Activated CD4-positive, alpha-beta T cell treated with anti-CD3 and anti-CD28 coated beads, Interleukin-2, amount 10 ng/mL, durations not matched to agents 7 days and 5 days (primary cell): ENCODE results near the gene NDST1. TPM values are rescaled to one million over a fixed set of nuclear protein-coding genes. Genes with fewer than 3 reads are reported as not detected.

Experiments used
- CTCF ChIA-PET: fragments of 350-600 bp; sonication (Branson Sonifier 250); formaldehyde crosslinking; loops from one replicate; lab custom pipeline; 2021; ENCODE audit warnings: antibody characterized with exemption; lab: Charles Lee
- POLR2A ChIA-PET: fragments of 350-600 bp; sonication (Branson Sonifier 250); formaldehyde crosslinking; loops from one replicate; lab custom pipeline; 2021; ENCODE audit warnings: antibody characterized with exemption; lab: Charles Lee
- DNase-seq: peaks from one replicate; pipeline ENCODE4 v3.0.0-alpha.2; 2020
- H3K27ac Mint-ChIP-seq: one replicate; pipeline ENCODE4 v1.8.0; 2021; ENCODE audit warnings: mild to moderate bottlenecking, moderate library complexity, mixed read lengths
- H3K27me3 Mint-ChIP-seq: one replicate; pipeline ENCODE4 v1.8.0; 2021; ENCODE audit warnings: mixed read lengths
- H3K36me3 Mint-ChIP-seq: one replicate; pipeline ENCODE4 v1.8.0; 2021; ENCODE audit warnings: low read depth, mixed read lengths
- H3K4me1 Mint-ChIP-seq: one replicate; pipeline ENCODE4 v1.8.0; 2021; ENCODE audit warnings: mixed read lengths
- H3K4me3 Mint-ChIP-seq: one replicate; pipeline ENCODE4 v1.8.0; 2021; ENCODE audit warnings: mild to moderate bottlenecking, moderate library complexity, mixed read lengths
- H3K9me3 Mint-ChIP-seq: one replicate; pipeline ENCODE4 v1.8.0; 2021; ENCODE audit warnings: mixed read lengths
- total RNA-seq, 2 experiments: library from RNA; stranded (reverse); gene quantifications; one replicate each; pipeline ENCODE4 v1.2.3, GENCODE V29; 2021

Gene NDST1
- total RNA-seq, 2 experiments from 2014 or later: 0.50 to 0.71 TPM

DNA sequence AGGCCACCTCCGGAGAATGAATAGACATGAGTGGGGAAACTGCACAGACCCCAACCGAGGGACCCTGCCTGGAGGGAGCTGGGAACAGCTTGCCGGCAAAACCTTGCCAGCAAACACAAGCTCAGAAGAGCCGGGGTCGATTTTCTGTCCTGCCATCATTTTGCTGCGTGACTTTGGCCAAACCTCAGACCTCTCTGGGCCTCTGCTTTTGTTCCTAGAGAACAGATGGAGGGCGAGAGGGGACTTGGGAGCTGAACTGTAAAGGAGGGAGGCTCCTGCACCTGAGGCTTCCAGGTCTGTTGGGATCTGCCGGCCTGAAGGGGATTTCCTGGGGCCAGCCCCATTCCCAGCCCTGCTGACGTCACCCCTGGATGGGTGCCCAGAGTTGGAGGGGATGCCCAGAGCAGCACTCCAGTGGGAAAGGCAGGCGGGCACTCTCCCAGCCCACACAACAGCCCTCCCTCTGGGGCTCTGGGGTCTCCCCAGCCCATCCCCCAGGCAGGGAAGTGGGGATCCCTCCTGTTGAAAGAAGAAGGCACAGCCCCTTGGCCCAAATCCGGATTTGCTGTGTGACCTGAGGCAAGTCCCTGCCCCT is 92.1 kb downstream of the NDST1 start:
- Mint-ChIP-seq H3K27me3 (no peaks in the 10 kb centered on the region), H3K4me1 (no peaks in the 10 kb centered on the region), H3K27ac (no peak overlapping the region), H3K4me3 (no peak overlapping the region), H3K36me3 (no peaks in the 10 kb centered on the region), H3K9me3 (no peaks in the 10 kb centered on the region)
- ChIA-PET POLR2A (no interaction called here), CTCF (no interaction called here)
- no peak for DNase-seq

DNA sequence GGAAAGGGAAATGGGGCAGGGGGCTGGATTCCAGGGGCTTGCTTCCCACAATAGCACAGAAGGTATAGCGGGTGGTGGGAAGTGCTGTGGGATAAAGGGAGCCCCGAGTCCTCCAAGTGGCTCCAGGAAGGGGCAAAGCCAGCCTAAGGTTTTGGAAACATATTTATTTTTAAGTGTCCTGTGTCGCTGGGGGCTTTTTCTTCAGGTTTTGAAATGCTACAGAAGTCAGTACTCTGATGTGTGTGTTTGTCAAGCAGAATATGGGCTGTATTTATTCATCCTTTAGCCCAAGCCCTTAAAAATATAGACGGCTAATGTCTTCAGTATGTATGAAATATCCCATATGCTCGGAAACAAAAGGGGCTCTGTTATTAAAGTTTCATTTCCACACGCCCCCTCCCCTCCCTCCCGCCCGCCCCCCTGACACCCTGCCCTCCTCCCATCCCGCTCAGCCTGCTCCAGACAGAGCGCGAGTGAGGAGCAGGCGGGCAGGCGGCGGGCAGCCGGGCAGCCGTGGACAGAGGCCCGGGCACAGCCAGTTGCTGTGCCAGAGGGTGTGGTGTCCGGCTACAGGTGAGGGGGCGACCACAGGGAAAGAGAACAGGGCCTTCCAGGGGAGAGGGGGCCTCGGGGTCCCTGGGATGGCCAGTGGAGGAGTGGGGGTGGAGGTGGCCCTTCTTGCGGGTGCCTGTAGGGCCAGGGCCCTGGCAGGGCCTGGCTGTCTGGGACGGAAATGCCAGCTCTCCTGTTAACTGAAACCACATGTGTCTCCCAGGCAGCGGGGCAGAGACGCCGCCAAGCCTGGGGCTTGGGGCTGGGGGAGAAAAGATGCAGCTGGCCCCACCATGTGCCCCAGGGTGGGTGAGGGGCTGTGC is 92.9 kb downstream of the NDST1 start:
- no peak overlapping the region for H3K4me3 Mint-ChIP-seq
- DNase-seq: no peak
- CTCF ChIA-PET: interaction anchor here (1.1 kb wide), 1 partner anchor 11 kb away, joined by 3 read pairs; no protein-coding TSS in a partner anchor
- H3K27ac Mint-ChIP-seq: no peak overlapping the region
- POLR2A ChIA-PET: no interaction called here
- no peaks in the 10 kb centered on the region for H3K27me3 Mint-ChIP-seq
- H3K36me3 Mint-ChIP-seq: no peaks in the 10 kb centered on the region
- no peaks in the 10 kb centered on the region for H3K4me1 Mint-ChIP-seq
- H3K9me3 Mint-ChIP-seq: no peaks in the 10 kb centered on the region

DNA sequence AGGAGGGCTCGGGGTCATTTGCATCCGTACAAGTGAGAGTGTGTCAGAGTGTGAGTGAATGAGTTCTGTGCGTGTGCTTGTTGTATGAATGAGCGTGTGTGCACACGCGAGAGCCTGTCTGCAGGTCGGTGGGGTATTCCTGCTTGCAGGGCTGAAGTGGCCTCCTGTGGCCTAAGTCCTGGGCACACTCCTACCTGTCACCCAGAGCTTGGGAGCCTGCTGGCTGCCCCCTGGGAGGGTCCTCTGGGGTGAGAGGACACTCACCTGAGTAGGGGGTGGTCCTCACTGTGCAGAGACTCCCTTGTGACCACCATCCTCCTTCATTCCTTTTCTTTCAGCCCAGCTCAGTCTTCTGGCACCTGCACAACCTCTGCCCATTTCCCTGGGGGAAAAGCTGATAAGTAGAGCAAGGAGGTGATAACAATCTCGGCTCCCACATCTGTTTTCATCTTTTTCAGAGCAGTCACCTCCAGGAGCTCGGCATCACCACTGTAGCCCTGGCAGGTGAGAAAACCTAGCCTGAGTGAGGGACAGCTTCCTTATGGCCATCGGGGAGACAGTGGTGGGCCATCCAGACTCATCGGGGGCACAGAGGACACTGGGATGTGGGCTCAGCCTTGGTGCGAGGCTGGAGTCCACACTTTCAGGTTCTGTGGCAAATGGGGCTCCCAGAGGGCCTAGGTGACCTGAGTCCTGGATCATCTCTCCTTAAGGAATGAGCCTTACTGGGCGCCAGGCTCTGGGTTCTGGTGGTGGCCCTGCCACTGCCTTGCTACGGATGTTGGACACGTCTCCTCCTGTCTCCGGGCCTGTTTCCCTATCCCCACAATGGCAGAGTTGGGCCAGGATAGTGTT is 93.8 kb downstream of the NDST1 start:
- Mint-ChIP-seq H3K27me3 (no peaks in the 10 kb centered on the region), H3K27ac (no peak overlapping the region), H3K4me3 (no peak overlapping the region), H3K36me3 (no peaks in the 10 kb centered on the region), H3K4me1 (no peaks in the 10 kb centered on the region), H3K9me3 (no peaks in the 10 kb centered on the region)
- ChIA-PET CTCF (interaction anchor here (1.1 kb wide), 1 partner anchor 10 kb away, joined by 3 read pairs; no protein-coding TSS in a partner anchor), POLR2A (no interaction called here)
- DNase-seq: no peak

DNA sequence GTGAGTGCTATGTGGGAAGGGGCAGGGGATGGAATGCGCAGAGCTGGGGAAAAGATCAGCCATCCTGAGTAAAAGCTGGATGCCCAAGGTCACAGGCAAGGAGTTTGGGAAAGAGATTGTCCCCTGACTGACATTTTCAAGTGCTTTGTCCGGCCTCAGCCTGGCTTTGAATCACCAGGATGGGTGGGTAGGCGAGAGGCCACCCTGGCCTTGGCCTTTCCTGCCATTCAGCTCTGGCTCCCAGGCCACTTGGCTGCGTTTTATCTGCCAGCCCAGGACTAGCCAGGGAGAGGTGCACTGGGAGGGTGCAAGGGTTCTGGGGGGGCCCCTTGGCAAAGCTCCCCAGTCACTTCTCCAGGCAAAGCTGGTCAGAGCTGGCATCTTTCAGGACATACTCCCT is 95.1 kb downstream of the NDST1 start:
- ChIA-PET CTCF (interaction anchor here (0.6 kb wide), 2 partner anchors 275 to 649 kb away, joined by 4 to 5 read pairs; no protein-coding TSS in a partner anchor), POLR2A (no interaction called here)
- no peaks in the 10 kb centered on the region for H3K9me3 Mint-ChIP-seq

DNA sequence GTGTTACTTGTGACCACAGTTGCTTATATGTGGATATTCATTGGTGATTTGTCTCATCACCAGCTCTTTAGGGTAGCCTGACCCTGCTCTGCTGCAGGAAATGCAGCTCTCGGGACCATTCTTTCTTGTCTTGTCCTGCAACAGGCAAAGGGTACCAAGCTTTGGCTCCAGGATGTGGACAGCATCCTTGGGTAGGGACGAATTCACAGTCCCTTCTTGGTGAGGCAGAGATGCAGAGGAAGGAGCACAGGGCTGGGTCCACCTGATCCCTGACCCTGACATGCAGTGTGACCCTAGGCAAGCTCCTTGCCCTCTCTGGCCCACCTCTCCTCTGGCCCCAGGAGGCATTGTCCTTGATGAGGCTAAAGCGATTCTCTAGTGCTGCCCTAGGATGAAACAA is 95.6 kb downstream of the NDST1 start:
- ChIA-PET CTCF (interaction anchor here (0.6 kb wide), 2 partner anchors 274 to 649 kb away, joined by 4 to 5 read pairs; no protein-coding TSS in a partner anchor), POLR2A (no interaction called here)
- Mint-ChIP-seq H3K4me1 (no peaks in the 10 kb centered on the region), H3K36me3 (no peaks in the 10 kb centered on the region), H3K27me3 (no peaks in the 10 kb centered on the region), H3K4me3 (no peak overlapping the region), H3K27ac (no peak overlapping the region), H3K9me3 (no peaks in the 10 kb centered on the region)
- no peak for DNase-seq

More for the DNA sequence above, 95.1 kb downstream of the NDST1 start:
- DNase-seq: no peak
- H3K27me3 Mint-ChIP-seq: no peaks in the 10 kb centered on the region
- H3K36me3 Mint-ChIP-seq: no peaks in the 10 kb centered on the region
- H3K4me1 Mint-ChIP-seq: no peaks in the 10 kb centered on the region
- H3K27ac Mint-ChIP-seq: no peak overlapping the region
- H3K4me3 Mint-ChIP-seq: no peak overlapping the region

DNA sequence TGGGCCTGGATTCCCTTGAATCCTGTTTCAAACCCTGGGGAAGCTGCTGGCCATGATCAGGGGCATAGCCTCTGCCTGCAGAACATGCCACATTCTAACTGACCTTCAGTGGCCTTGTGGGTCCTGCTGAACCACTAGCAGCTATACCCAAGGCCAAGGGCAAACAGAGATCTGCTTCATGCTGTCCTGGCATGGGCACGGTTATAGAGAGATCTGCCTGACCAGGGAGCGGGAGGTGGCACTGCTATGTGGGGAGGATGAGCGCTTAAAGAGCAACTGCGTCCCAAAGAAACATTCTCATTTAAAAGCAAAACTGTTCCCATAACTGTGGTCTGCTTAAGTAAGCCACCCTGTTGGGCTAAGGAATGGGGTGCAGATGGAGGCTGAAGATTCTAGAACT is 96.1 kb downstream of the NDST1 start:
- no peaks in the 10 kb centered on the region for H3K36me3 Mint-ChIP-seq
- H3K4me1 Mint-ChIP-seq: no peaks in the 10 kb centered on the region
- ChIA-PET POLR2A (no interaction called here), CTCF (no interaction called here)
- H3K27me3 Mint-ChIP-seq: no peaks in the 10 kb centered on the region
- no peak overlapping the region for H3K4me3 Mint-ChIP-seq
- no peaks in the 10 kb centered on the region for H3K9me3 Mint-ChIP-seq
- DNase-seq: no peak
- no peak overlapping the region for H3K27ac Mint-ChIP-seq

DNA sequence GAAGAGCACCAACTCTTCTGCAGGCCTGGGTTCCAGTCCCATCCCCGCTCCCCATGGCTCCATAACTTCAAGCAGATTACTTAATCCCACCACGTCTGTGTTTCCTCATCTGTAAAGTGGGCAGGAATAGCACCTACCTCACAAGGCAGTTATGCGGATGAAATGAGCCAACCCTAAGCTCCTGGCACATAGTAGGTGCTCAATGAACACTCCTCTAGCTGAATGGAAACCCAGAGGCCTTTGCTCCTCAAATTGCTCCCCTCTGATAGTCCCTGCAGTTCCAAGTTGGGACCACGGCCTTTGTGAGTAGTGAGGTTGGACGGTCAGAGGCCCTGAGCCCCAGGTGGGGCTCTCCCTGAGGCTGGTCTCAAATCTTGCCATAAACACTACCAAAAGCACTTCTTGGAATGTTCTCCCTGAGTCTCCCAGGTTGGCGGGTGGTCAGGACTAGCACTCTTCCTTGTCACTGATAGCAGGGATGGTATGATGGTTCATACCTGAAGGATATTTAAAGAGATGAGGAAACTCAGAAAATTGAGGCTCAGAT is 97.0 kb downstream of the NDST1 start:
- no peaks in the 10 kb centered on the region for H3K36me3 Mint-ChIP-seq
- H3K27ac Mint-ChIP-seq: no peak overlapping the region

DNA sequence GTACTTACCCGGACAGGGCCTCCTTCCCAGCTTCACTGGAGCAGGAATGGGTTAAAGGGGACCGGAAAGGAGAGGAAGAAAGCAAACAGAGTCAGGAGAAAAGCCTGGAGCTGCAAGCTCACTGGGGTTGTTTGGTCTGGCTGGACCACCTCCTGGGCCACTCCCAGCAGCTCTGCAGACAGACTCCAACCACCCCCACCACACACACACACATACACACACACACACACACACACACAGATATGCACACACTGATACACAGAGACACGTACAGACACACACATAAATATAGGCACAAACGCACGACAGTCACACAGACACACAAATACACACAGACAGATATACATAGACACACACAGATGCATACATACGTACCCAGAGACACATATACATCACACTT is 97.6 kb downstream of the NDST1 start:
- Mint-ChIP-seq H3K36me3 (no peaks in the 10 kb centered on the region), H3K27ac (no peak overlapping the region), H3K4me3 (no peak overlapping the region), H3K4me1 (no peaks in the 10 kb centered on the region), H3K9me3 (no peaks in the 10 kb centered on the region), H3K27me3 (no peaks in the 10 kb centered on the region)
- ChIA-PET POLR2A (no interaction called here), CTCF (interaction anchor here (0.6 to 1.0 kb wide), 2 partner anchors 52 to 69 kb away, joined by 3 read pairs; no protein-coding TSS in a partner anchor)
- no peak for DNase-seq

More for the DNA sequence above, 97.0 kb downstream of the NDST1 start:
- ChIA-PET POLR2A (no interaction called here), CTCF (interaction anchor here (0.6 to 1.0 kb wide), 2 partner anchors 52 to 68 kb away, joined by 3 read pairs; no protein-coding TSS in a partner anchor)
- H3K27me3 Mint-ChIP-seq: no peaks in the 10 kb centered on the region
- H3K4me1 Mint-ChIP-seq: no peaks in the 10 kb centered on the region
- no peak overlapping the region for H3K4me3 Mint-ChIP-seq
- no peaks in the 10 kb centered on the region for H3K9me3 Mint-ChIP-seq
- DNase-seq: no peak

DNA sequence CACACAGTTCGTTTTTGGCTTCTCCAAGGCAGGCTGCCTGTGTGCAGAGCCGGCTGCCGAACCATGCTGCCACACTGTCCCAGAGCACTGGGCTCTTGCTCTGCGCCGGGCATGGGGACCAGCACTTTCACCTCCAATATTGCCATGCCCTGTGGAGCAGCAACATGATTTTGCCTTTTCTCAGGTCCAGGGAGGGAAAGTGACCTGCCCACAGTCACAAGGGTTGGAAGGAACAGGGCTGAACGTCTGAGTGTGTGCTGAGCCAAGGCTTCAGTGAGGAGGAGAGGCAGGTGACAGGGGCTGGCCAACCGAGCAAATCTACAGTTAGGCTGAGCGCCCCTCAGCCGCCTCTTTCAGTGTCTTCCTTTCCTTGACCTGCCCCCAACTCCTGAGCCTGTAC is 98.5 kb downstream of the NDST1 start:
- CTCF ChIA-PET: no interaction called here
- Mint-ChIP-seq H3K4me3 (no peak overlapping the region), H3K36me3 (no peaks in the 10 kb centered on the region), H3K4me1 (no peaks in the 10 kb centered on the region), H3K27ac (no peak overlapping the region), H3K27me3 (no peaks in the 10 kb centered on the region), H3K9me3 (no peaks in the 10 kb centered on the region)
- POLR2A ChIA-PET: no interaction called here
- no peak for DNase-seq

DNA sequence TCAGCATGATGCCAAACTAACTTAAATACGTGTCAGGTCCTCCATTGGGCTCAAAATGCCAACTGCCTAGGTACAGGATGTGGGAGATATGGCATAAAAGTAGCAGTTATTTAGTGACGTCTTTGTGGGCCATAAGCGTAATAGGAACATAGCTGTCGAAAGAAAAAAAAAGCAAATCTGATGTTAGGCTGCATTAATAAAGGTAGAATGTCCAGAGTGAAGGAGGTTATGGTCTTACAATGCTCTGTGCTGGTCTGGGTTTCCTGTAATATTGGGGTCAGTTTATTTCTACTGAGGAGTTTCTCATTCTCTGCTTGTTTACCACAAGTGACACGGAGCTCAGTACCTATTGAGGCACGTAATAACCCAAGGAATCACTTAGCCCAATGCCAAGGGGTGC is 99.2 kb downstream of the NDST1 start:
- Mint-ChIP-seq H3K27ac (no peak overlapping the region), H3K4me1 (no peaks in the 10 kb centered on the region), H3K27me3 (no peaks in the 10 kb centered on the region), H3K36me3 (no peaks in the 10 kb centered on the region), H3K4me3 (no peak overlapping the region), H3K9me3 (no peaks in the 10 kb centered on the region)
- ChIA-PET CTCF (no interaction called here), POLR2A (no interaction called here)
- no peak for DNase-seq
